ENCODE measurements around the gene PLB1. TPM values are rescaled to one million over a fixed set of nuclear protein-coding genes. Genes with fewer than 3 reads are reported as not detected.

PLB1 gene
- total and polyA plus RNA-seq, 12 donors: 1.0 to 51.1 (median 8.3) TPM

DNA sequence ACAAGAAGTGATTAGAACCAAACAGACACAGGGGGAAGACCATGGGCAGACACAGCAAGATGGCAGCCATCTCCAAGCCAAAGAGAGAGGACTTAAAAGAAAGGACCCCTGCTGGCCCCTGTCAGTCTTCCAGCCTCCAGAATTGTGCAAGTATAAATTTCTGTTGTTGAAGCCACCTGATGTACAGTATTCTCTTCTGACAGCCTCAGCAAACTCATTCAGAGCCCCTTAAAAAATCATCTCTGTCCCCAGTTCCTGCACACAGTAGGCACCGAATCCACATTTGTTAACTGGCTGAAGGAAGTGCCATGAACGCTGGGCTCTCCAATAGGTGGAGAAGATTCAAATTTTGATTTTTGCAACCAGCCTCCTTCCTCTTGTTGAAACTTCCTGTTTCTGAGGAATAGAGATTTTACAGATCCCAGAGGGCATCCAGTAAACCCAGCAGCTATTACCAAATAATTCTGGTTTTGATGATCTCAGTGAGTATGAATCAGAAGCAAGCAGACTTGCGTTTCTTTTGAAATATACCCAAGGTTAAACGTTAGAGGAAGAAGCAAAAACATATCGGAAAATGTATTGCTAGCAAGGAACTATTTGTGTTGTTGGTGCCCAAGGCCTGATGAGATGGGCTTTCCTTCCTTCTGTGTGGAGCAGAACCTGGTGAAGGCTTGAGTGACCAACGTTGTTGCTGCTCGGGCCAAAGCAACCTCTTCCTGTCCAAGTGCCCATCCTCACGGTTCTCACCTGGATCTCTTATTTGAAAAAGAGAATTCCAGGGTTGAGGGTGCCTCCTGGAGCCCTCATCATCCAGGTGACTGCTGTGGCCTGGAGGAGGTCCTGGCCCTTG is 47.7 kb upstream of the PLB1 start:
- no peak overlapping the region for H3K4me3 ChIP-seq
- peaks cover 10 to 12% of the 10 kb centered on the region in 2 donors for H3K4me1 ChIP-seq (replicated peaks in 1 of 2)
- no peak for TF ChIP-seq POLR2A (IDR thresholded peaks at IDR 0.05)
- TF ChIP-seq, protein P1, sequence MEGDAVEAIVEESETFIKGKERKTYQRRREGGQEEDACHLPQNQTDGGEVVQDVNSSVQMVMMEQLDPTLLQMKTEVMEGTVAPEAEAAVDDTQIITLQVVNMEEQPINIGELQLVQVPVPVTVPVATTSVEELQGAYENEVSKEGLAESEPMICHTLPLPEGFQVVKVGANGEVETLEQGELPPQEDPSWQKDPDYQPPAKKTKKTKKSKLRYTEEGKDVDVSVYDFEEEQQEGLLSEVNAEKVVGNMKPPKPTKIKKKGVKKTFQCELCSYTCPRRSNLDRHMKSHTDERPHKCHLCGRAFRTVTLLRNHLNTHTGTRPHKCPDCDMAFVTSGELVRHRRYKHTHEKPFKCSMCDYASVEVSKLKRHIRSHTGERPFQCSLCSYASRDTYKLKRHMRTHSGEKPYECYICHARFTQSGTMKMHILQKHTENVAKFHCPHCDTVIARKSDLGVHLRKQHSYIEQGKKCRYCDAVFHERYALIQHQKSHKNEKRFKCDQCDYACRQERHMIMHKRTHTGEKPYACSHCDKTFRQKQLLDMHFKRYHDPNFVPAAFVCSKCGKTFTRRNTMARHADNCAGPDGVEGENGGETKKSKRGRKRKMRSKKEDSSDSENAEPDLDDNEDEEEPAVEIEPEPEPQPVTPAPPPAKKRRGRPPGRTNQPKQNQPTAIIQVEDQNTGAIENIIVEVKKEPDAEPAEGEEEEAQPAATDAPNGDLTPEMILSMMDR (IDR thresholded peaks at IDR 0.05): peak in 1 of 6 experiments; percentile 2
- H3K36me3 ChIP-seq (replicated peaks in 1 of 2): no peaks in the 10 kb centered on the region
- WGBS, 4 donors: 44 to 63% (median 54%) methylated on average over 8 of the region's 8 CpGs
- intact Hi-C loops (cut with DNase I): no loop called here
- peak overlapping the region; percentile 48 to 84 (median 63) for H3K27ac ChIP-seq
- no peaks in the 10 kb centered on the region for H3K27me3 ChIP-seq
- peak in 3 of 7 donors; percentile 38 to 56 (median 53) for DNase-seq
- H3K9me3 ChIP-seq (replicated peaks in 1 of 3): no peaks in the 10 kb centered on the region

DNA sequence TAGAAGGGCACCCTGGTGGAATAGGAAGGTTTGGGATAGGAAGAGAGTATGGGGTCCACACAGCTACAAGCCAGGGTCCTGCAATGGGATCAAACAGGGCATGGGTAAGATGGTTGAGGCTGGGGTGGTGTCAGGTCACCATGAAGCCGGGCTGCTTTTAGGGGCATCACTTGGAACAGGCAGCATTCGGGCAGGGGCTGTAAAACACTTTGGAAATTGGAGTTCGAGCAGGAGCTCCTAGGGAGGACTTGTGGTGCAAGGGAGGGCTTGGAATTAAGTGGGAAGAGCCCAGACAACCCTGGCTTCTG is 47.1 kb upstream of the PLB1 start:
- Histone ChIP-seq H3K9me3 (replicated peaks in 1 of 3) (no peaks in the 10 kb centered on the region), H3K4me1 (replicated peaks in 1 of 2) (peaks cover 10 to 12% of the 10 kb centered on the region in 2 donors), H3K27me3 (no peaks in the 10 kb centered on the region), H3K27ac (peak overlapping the region in 4 of 5 donors; percentile 48 to 84 (median 73)), H3K4me3 (no peak overlapping the region), H3K36me3 (replicated peaks in 1 of 2) (no peaks in the 10 kb centered on the region)
- no peak for DNase-seq
- 93 to 96% (median 94%) methylated on average over 3 of the region's 3 CpGs for WGBS, 4 donors
- intact Hi-C loops (cut with DNase I): no loop called here
- TF ChIP-seq, protein P1 (IDR thresholded peaks at IDR 0.05): no peak
- no peak for TF ChIP-seq POLR2A (IDR thresholded peaks at IDR 0.05)

DNA sequence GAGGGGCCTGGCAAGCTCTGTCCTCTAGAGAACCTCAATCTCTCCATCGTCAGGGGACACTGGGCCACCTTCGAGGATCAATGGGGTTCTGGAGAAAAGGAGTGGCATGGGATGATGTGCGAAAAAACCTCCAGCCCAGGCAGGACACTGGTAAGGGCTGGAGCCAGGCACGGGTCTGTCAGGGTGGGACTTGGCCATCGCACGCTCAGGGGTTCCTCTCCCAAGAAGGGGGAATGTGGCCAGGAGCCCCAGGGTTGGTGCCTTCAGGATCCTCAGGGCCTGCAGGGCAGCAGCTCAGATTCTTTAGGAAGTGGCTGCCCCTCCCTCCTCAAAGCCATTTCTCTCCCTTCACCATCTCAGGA is 46.8 kb upstream of the PLB1 start:
- H3K27ac ChIP-seq: peak overlapping the region in 2 of 5 donors; percentile 83 to 84
- intact Hi-C loops (cut with DNase I): no loop called here
- H3K36me3 ChIP-seq (replicated peaks in 1 of 2): no peaks in the 10 kb centered on the region
- no peaks in the 10 kb centered on the region for H3K9me3 ChIP-seq (replicated peaks in 1 of 3)
- no peaks in the 10 kb centered on the region for H3K27me3 ChIP-seq
- no peak overlapping the region for H3K4me3 ChIP-seq
- WGBS, 4 donors: 94 to 100% (median 97%) methylated on average over 5 to 6 of the region's 6 CpGs
- no peak for DNase-seq
- peaks cover 10 to 12% of the 10 kb centered on the region in 2 donors for H3K4me1 ChIP-seq (replicated peaks in 1 of 2)
- TF ChIP-seq, protein P1 (IDR thresholded peaks at IDR 0.05): no peak
- no peak for TF ChIP-seq POLR2A (IDR thresholded peaks at IDR 0.05)

DNA sequence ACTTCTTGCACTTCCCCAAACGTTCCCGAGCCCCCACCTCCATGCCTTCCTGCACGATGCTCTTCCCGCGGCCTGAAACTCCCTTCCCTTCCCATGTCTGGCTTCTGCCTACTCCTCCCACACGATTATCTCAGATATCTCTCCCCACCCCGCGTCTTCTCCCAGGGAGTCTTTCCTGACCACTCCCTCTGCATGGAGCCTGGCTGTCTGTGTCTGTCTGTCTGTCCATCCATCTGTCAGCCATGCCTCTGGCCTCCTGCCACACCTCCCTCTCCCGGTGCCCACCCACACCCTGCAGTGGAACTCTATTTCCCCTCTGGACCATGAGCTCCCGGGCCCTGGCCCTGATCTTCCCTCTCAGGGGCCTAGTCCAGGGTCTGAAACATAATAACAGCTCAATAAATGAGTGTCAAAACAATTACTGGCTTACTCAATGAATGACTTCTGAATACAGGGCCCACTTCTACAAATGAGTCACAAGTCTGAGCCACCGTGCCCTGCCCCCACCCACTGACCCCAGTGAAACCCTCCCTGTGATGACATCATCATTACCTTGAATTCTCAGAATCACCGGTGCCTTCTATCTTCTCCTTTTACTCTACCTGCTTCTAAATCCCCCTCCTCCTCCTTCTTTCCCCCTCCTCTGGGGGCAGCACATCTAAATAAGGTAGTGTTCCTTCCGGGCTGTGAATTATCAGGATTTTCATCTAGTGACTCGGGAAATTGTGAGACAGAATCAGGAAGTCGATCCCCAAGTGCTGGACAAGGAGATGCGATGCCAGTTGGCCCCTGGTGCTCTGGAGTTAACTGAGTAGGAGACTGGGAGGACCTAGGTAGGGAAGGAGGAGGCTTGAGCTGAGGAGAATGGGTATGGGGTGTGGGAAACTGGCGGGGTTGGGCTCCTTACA is 46.1 kb upstream of the PLB1 start:
- intact Hi-C loops (cut with DNase I): loop anchor here in 1 of 2 donors (5.0 kb wide), 1 partner anchor 747 kb away; no protein-coding TSS in a partner anchor
- Histone ChIP-seq H3K9me3 (replicated peaks in 1 of 3) (no peaks in the 10 kb centered on the region), H3K27ac (peak overlapping the region in 1 of 5 donors; percentile 31), H3K4me1 (replicated peaks in 1 of 2) (peaks cover 10 to 12% of the 10 kb centered on the region in 2 donors), H3K27me3 (no peaks in the 10 kb centered on the region), H3K36me3 (replicated peaks in 1 of 2) (no peaks in the 10 kb centered on the region), H3K4me3 (no peak overlapping the region)
- TF ChIP-seq, protein P1 (IDR thresholded peaks at IDR 0.05): no peak
- TF ChIP-seq POLR2A (IDR thresholded peaks at IDR 0.05): no peak
- 62 to 65% (median 64%) methylated on average over 17 of the region's 17 CpGs for WGBS, 4 donors
- peak in 1 of 7 donors; percentile 41 for DNase-seq

All from adrenal gland (tissue), 12 donors.